Peyer's patch (tissue), 4 donors: ENCODE data around the gene KISS1R.

Experiments
- POLR2A ChIP-seq, 2 donors: fragments of 450-650 bp; IDR thresholded peaks; one replicate each; pipeline ENCODE4 v1.5.1; 2017; ENCODE audit warnings: antibody characterized with exemption in 2 of 2, mild to moderate bottlenecking in 2 of 2, moderate library complexity in 2 of 2
- TF ChIP-seq, protein P1 (sequence below), 6 experiments: fragments of 450-650 bp in 4 of 6; fragments of 200-600 bp in 2 of 6; sonication (generic) in 1 of 6; IDR thresholded peaks; one replicate each; pipeline ENCODE4 v1.5.1; 2017 to 2019; ENCODE audit warnings: antibody characterized with exemption in 6 of 6, mild to moderate bottlenecking in 3 of 6, moderate library complexity in 1 of 6

DNA sequence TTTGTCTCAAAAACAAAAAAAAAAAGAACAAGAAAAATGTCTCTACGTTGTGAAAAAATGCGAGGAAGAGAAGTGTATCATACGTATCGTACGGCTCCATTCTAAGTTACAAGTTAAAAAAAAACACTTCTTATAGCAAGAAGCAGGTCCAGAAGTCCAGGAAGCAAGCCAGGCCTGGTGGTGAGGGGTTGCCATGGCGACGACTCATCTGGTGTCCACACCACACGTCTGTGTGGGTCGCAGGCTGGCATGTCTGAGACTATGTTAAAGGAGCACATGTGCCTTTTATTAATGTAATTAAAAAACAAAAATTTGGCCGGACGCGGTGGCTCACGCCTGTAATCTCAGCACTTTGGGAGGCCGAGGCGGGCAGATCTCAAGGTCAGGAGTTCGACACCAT, 30.1 kb upstream of the KISS1R start:
- no peak for TF ChIP-seq POLR2A (IDR thresholded peaks at IDR 0.05)
- TF ChIP-seq, protein P1, sequence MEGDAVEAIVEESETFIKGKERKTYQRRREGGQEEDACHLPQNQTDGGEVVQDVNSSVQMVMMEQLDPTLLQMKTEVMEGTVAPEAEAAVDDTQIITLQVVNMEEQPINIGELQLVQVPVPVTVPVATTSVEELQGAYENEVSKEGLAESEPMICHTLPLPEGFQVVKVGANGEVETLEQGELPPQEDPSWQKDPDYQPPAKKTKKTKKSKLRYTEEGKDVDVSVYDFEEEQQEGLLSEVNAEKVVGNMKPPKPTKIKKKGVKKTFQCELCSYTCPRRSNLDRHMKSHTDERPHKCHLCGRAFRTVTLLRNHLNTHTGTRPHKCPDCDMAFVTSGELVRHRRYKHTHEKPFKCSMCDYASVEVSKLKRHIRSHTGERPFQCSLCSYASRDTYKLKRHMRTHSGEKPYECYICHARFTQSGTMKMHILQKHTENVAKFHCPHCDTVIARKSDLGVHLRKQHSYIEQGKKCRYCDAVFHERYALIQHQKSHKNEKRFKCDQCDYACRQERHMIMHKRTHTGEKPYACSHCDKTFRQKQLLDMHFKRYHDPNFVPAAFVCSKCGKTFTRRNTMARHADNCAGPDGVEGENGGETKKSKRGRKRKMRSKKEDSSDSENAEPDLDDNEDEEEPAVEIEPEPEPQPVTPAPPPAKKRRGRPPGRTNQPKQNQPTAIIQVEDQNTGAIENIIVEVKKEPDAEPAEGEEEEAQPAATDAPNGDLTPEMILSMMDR (IDR thresholded peaks at IDR 0.05) = no peak
